GM23338 (cell line): Measurements from ENCODE around the gene FGFR2. TPM values are rescaled to one million over a fixed set of nuclear protein-coding genes. Genes with fewer than 3 reads are reported as not detected.

Experiments used
- ATAC-seq: fragments of 200-7000 bp; cut with Tn5 transposase; 3 replicates; pipeline ENCODE4 v1.9.1; 2020
- DNase-seq: peaks from one replicate; pipeline ENCODE4 v3.0.0-alpha.2; 2015; ENCODE audit warnings: low spot score
- H2AFZ ChIP-seq: fragments of 200-600 bp; sonication (generic); 2 replicates; pipeline ENCODE4 v1.8.0; 2016; ENCODE audit warnings: antibody characterized with exemption, mild to moderate bottlenecking, moderate library complexity
- H3F3A ChIP-seq: fragments of 200-600 bp; sonication (generic); replicated peaks from 2 replicates; pipeline ENCODE4 v1.8.0; 2017; ENCODE audit warnings: antibody characterized with exemption, mixed run types, low read depth
- H3K27ac ChIP-seq: fragments of 200-600 bp; sonication (generic); 2 replicates; pipeline ENCODE4 v1.6.1; 2016; ENCODE audit warnings: low read depth
- H3K27me3 ChIP-seq: fragments of 200-600 bp; sonication (generic); 2 replicates; pipeline ENCODE4 v1.8.0; 2016; ENCODE audit warnings: mild to moderate bottlenecking, mixed run types, moderate library complexity; ENCODE audit not compliant: insufficient read depth
- H3K36me3 ChIP-seq: fragments of 200-600 bp; sonication (generic); 2 replicates; pipeline ENCODE4 v1.8.0; 2016; ENCODE audit warnings: mild to moderate bottlenecking; ENCODE audit not compliant: insufficient read depth
- H3K4me1 ChIP-seq: fragments of 200-600 bp; sonication (generic); 2 replicates; pipeline ENCODE4 v1.8.0; 2016; ENCODE audit warnings: mild to moderate bottlenecking, moderate library complexity; ENCODE audit not compliant: insufficient read depth
- H3K4me2 ChIP-seq: fragments of 200-600 bp; sonication (generic); 2 replicates; pipeline ENCODE4 v1.7.1; 2017; ENCODE audit warnings: mixed run types
- H3K4me3 ChIP-seq: fragments of 200-600 bp; sonication (generic); 2 replicates; pipeline ENCODE4 v1.6.1; 2016; ENCODE audit warnings: mixed run types
- H3K79me2 ChIP-seq: fragments of 200-600 bp; sonication (generic); replicated peaks from 2 replicates; pipeline ENCODE4 v1.8.0; 2017; ENCODE audit warnings: mild to moderate bottlenecking; ENCODE audit not compliant: insufficient read depth
- H3K9me2 ChIP-seq: fragments of 200-600 bp; sonication (generic); 2 replicates; pipeline ENCODE4 v1.8.0; 2017; ENCODE audit not compliant: insufficient read depth
- H4K20me1 ChIP-seq: fragments of 200-600 bp; sonication (generic); replicated peaks from 2 replicates; pipeline ENCODE4 v1.8.0; 2017; ENCODE audit warnings: mild to moderate bottlenecking; ENCODE audit not compliant: insufficient read depth
- H3K27ac Mint-ChIP-seq: 2 replicates; pipeline ENCODE4 v1.8.0; 2020; ENCODE audit warnings: inconsistent platforms, mild to moderate bottlenecking, moderate library complexity, mixed read lengths
- H3K27me3 Mint-ChIP-seq: 3 replicates; pipeline ENCODE4 v1.8.0; 2022; ENCODE audit warnings: low read depth, mild to moderate bottlenecking, moderate library complexity, mixed read lengths, inconsistent platforms; ENCODE audit not compliant: insufficient read depth, poor library complexity
- H3K36me3 Mint-ChIP-seq: 3 replicates; pipeline ENCODE4 v1.8.0; 2021; ENCODE audit warnings: low read depth, mild to moderate bottlenecking, inconsistent platforms, moderate library complexity, mixed read lengths
- H3K4me1 Mint-ChIP-seq: 3 replicates; pipeline ENCODE4 v1.8.0; 2020; ENCODE audit warnings: mild to moderate bottlenecking, inconsistent platforms, mixed read lengths
- H3K4me3 Mint-ChIP-seq: 3 replicates; pipeline ENCODE4 v1.8.0; 2021; ENCODE audit warnings: moderate library complexity, mild to moderate bottlenecking, inconsistent platforms, mixed read lengths
- H3K9me3 Mint-ChIP-seq: 3 replicates; pipeline ENCODE4 v1.8.0; 2020; ENCODE audit warnings: moderate library complexity, mild to moderate bottlenecking, inconsistent platforms, mixed read lengths
- CREB1 ChIP-seq: fragments of 250-450 bp; sonication (Bioruptor Pico); IDR thresholded peaks from 2 replicates; pipeline ENCODE4 v1.5.0; 2020; ENCODE audit warnings: low read depth, mild to moderate bottlenecking, moderate library complexity
- CTCF ChIP-seq, 2 experiments: fragments of 200-600 bp in 1 of 2; sonication (generic) in 1 of 2; conservative IDR thresholded peaks; 2 replicates each; pipeline versions ENCODE4 v1.5.1 to v1.6.1; 2016 to 2017; ENCODE audit warnings: antibody characterized with exemption in 2 of 2, low read depth in 2 of 2, mild to moderate bottlenecking in 2 of 2, moderate library complexity in 1 of 2
- EZH2 ChIP-seq: fragments of 200-600 bp; sonication (generic); IDR thresholded peaks from one replicate; pipeline ENCODE4 v1.8.0; 2017; ENCODE audit warnings: antibody characterized with exemption, mild to moderate bottlenecking, low read depth; ENCODE audit not compliant: unreplicated experiment
- JUNB ChIP-seq: IDR thresholded peaks from one replicate; pipeline ENCODE4 v1.6.1; 2016; ENCODE audit warnings: antibody characterized with exemption; ENCODE audit not compliant: unreplicated experiment
- NANOG ChIP-seq: IDR thresholded peaks from 2 replicates; pipeline ENCODE4 v1.6.1; 2016; ENCODE audit warnings: antibody characterized with exemption, borderline replicate concordance
- POLR2AphosphoS5 ChIP-seq: IDR thresholded peaks from 2 replicates; pipeline ENCODE4 v1.6.1; 2016; ENCODE audit warnings: antibody characterized with exemption, low read depth
- REST ChIP-seq: IDR thresholded peaks from one replicate; pipeline ENCODE4 v1.6.1; 2018; ENCODE audit warnings: antibody characterized with exemption; ENCODE audit not compliant: unreplicated experiment
- ZNF331 ChIP-seq: fragments of 250-450 bp; sonication (Bioruptor Pico); IDR thresholded peaks from 2 replicates; pipeline ENCODE4 v1.5.0; 2020; ENCODE audit warnings: low read depth, mild to moderate bottlenecking, moderate library complexity
- ZNF462 ChIP-seq: fragments of 250-450 bp; sonication (Bioruptor Pico); IDR thresholded peaks from 2 replicates; pipeline ENCODE4 v1.5.0; 2020; ENCODE audit warnings: mild to moderate bottlenecking, moderate library complexity
- polyA plus RNA-seq: library from polyadenylated mRNA; unstranded; fragments of >200 nt; fragmentation: Nextera tagmentation; extraction: Ambion mirVana; gene quantifications from 2 replicates; pipeline ENCODE4 v1.2.1, GENCODE V29; 2016
- total RNA-seq: library from RNA; depleted of rRNA; stranded (reverse); fragments of >200 nt; shearing (Covaris generic); gene quantifications from 2 replicates; pipeline ENCODE4 v1.2.3, GENCODE V29; 2014

FGFR2 gene
- total and polyA plus RNA-seq, 2 experiments from 2014 or later = 31.1 to 106 TPM

- H3K36me3 ChIP-seq = peaks cover 7% of the 10 kb centered on the region; the same call in 1 of the 2 replicates
- H3K9me2 ChIP-seq = peaks cover 7% of the 10 kb centered on the region
- peaks cover 11% of the 10 kb centered on the region for H3K27me3 Mint-ChIP-seq
- no peak overlapping the region for H3K4me3 Mint-ChIP-seq
- ATAC-seq (no peak), DNase-seq (no peak)
- no peak overlapping the region for H3K27ac Mint-ChIP-seq
- no peak overlapping the region for H3K27ac ChIP-seq
- peaks cover 84% of the 10 kb centered on the region for H3K79me2 ChIP-seq
- peaks cover 64% of the 10 kb centered on the region for H3K4me1 ChIP-seq
- H3K4me3 ChIP-seq = no peak overlapping the region
- no peaks in the 10 kb centered on the region for H3K27me3 ChIP-seq
- peaks cover 67% of the 10 kb centered on the region for H4K20me1 ChIP-seq
- H3K9me3 Mint-ChIP-seq = no peaks in the 10 kb centered on the region
- H3K36me3 Mint-ChIP-seq = peaks cover 67% of the 10 kb centered on the region
- peaks cover 78% of the 10 kb centered on the region for H3K4me1 Mint-ChIP-seq
- TF ChIP-seq NANOG = no peak
- TF ChIP-seq CREB1 (CRISPR knock-in tag) = no peak
- no peak for TF ChIP-seq ZNF462
- no peak for TF ChIP-seq ZNF331 (CRISPR knock-in tag)
- TF ChIP-seq POLR2AphosphoS5 = no peak
- no peak for TF ChIP-seq CTCF (conservative IDR thresholded peaks at IDR 0.05; ENCODE audit: low read depth in 2 of 2)
- no peak for TF ChIP-seq EZH2
- no peak for TF ChIP-seq REST
- no peak for TF ChIP-seq JUNB
- no peak overlapping the region for H3K4me2 ChIP-seq
- H3F3A ChIP-seq = peaks cover 24% of the 10 kb centered on the region
- no peak overlapping the region for H2AFZ ChIP-seq
Observed at GRCh38 chr10:121583258-121583657, 15.0 kb downstream of the FGFR2 start.
